MM.1S (cell line): ENCODE data around the gene GRAMD1B.

Experiments used
- CTCF ChIP-seq: fragments of 300-600 bp; sonication (generic); IDR thresholded peaks from 2 replicates; pipeline ENCODE4 v1.5.1; 2016; ENCODE audit warnings: antibody characterized with exemption, low read length, mixed read lengths
- EZH2 ChIP-seq: fragments of 300-600 bp; sonication (generic); optimal IDR thresholded peaks from 2 replicates; pipeline ENCODE3; 2017; ENCODE audit warnings: low read depth, mild to moderate bottlenecking, antibody characterized with exemption, low read length, mixed read lengths
- EZH2phosphoT487 ChIP-seq: fragments of 300-600 bp; sonication (generic); IDR thresholded peaks from 2 replicates; pipeline ENCODE4 v1.6.1; 2018; ENCODE audit warnings: antibody characterized with exemption, low read length

DNA sequence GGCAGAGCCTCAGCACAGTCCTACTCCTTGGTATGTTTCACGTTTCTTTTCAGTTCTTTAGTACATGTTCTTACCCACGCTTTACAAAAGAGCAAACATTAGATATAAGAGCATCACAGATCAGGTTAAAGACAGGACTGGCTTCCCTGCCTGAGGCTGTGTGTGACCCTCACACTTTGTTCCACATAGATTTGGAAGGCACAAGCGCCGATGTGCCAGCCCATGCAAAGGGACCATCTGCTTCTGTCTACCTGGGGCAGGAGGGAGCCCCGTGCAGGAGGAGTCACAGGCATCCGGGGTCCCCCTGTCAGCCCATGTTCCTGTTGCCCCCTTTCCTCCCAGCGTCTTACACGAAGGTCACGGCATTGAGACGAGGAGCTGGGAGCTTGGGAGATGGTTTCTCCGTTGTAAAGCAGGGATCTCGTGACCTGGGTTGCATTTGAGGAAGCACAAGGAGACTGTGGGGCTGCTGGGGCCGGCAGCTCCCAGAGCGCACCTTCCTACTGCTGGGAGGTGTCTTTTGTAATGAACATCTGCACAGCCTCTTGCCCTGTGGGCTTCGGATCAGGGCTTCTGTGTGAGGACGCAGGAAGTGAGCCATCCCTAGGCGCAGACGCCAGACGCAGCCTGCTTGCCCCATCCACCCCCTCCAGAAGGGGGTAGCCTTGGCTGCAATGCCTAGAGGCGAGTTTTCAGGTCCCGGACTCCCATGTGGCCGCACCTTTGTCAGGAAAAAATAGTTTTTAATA, 151.8 kb downstream of the GRAMD1B start:
- TF ChIP-seq CTCF = no peak
- TF ChIP-seq EZH2 = no peak
- TF ChIP-seq EZH2phosphoT487 = no peak
